HG02610 (cell line): Measurements from ENCODE around the gene CXXC1.
"Not testable (repeated sequence)": the region's sequence is repeated elsewhere in the genome, so short reads cannot be mapped to it uniquely, and the experiment has no call there.

Source experiments
- ATAC-seq: cut with Tn5 transposase; IDR thresholded peaks from one replicate; pipeline ENCODE4 v1.9.1; 2021; ENCODE audit warnings: mild to moderate bottlenecking, moderate library complexity; ENCODE audit not compliant: unreplicated experiment

Gene CXXC1

DNA sequence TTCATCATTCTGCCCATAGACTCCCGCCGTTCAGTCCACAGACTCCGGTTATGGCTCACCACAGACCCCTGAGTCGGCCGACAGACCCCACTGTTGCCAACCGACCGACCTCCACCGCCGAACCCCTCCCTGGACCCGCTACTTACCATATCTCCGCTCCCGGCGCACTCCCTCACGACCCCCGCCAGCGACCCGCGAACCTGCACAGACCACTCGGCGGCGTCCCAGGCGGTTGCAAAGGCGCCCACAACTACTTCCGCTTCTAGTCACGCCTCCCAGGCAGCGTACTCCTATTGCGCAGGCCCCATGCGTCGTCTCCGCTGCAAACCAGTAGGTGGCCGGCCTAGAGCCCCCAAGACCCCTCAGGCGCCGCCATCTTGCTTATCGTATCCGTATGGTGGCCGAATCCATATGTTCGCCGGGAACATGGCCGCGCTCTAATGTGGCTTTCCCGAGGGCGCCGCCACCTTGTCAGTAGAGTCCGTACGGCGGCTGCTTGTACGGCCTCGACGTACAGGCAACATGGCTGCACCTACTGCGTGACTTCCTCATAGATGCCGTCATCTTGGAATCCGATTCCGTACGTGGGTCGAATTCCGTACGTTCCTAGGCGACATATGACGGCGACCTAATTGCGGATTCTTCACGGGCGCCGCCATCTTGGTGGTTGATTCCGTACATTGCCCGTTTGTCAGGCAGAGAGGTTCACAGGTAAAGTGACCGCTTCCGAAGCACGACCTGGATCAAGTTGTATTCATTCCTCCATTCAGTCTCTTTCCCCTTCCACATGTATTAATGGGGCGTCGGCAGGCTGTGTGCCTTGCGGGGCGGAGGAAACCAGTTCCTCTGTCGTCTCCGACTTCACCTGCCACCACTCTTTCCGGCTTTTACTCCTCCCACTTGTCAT is at the start of gene CXXC1:
CXXC1 (minus strand) TSS at position 252 of the 907 bp plus-strand sequence; CDS start at position 149, 103 bp downstream.
- peak; percentile 93 for ATAC-seq

DNA sequence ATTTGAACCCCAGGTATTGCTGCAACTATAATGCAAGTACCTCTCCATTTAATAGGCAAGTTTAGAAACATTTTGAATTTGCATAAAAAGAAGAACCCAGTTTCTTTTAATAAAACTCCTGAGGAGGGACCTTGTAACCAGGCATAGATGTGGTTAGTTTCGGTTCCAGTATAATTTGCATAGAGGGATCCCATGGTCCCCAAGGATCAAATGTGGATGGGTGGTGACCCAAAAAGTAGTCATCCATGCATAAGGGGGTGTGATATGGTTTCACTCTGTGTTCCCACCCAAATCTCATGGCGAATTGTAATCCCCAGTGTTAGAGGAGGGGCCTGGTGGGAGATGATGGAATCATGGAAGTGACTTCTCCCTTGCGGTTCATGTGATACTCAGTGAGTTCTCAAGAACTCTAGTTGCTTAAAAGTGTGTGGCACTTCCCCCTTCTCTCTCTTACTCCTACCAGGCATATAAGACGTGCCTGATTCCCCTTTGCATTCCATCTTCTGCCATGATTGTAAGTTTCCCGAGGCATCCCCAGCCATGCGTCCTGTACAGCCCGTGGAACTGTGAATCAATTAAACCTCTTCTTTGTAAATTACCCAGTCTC is 47.2 kb upstream of the CXXC1 start:
- ATAC-seq: peak; percentile 69

DNA sequence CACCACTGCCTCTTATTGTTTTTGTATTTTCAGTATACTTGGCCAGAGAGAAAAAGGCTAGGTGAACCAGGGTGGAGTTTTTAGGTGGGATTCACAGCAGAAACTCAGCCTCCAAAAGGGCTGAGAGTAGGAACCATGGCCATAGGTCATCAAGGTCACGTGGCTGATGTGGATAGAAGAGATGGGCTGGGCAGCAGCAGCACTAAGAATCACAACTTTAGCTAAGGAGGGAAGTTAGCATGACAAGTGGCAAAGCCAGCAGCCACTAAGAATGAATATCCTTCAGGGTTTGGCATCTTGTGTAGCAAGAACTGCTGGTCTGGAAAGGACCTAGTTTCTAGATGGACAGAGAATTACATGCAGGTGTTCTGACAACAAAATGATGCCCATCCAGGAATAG is 44.2 kb upstream of the CXXC1 start:
- no peak for ATAC-seq

DNA sequence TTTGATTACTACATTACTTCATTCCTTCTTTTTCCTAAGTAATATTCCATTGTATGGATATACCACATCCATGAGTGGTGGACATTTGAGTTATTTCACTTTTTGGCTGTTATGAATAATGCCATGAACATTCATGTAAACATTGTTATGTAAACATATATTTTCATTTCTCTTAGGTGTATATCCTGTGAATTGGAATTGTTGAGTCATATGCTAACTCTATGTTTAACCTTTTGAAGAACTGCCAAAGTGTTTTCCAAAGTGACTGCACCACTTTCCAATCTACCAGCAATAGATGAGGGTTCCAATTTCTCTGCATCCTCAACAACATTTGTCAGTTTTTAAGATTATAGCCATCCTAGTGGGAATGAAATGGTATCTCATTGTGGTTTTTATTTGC is 42.7 kb upstream of the CXXC1 start:
- no peak for ATAC-seq

DNA sequence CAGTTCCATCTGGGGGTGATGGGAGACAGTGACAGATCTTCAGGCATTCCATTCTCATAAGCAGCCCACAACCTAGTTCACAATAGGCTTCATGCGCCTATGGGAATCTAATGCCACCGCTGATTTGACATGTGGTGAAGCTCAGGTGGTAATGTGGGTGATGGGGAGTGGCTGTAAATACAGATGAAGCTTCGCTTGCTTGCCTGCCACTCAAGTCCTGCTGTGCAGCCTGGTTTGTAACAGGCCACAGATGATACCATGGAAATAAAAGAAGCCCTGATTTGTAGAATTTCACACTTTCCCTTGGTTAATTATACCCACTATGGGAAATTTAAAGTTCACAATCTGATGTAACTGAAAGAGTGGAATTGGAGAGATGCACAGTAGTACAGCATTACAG is 40.5 kb upstream of the CXXC1 start:
- no peak for ATAC-seq

DNA sequence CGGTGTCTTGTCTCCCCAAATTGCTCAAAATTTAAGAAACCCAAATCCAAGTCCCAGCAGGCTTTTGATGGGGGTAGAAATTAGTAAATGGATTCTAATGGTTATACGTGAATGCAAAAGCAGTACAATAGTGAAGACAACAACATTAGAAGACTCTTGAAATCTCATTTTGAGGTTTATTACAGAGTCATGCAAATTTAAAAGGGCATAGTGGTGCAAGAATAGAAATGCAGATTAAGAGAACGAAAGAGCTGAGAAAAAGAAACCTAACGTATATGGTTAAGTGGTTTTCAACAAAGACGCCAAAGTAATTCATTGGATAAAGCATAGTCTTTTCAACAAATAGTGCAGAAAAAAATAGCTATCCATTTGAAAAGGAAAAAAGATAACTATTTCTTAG is 33.2 kb upstream of the CXXC1 start:
- peak; percentile 66 for ATAC-seq

DNA sequence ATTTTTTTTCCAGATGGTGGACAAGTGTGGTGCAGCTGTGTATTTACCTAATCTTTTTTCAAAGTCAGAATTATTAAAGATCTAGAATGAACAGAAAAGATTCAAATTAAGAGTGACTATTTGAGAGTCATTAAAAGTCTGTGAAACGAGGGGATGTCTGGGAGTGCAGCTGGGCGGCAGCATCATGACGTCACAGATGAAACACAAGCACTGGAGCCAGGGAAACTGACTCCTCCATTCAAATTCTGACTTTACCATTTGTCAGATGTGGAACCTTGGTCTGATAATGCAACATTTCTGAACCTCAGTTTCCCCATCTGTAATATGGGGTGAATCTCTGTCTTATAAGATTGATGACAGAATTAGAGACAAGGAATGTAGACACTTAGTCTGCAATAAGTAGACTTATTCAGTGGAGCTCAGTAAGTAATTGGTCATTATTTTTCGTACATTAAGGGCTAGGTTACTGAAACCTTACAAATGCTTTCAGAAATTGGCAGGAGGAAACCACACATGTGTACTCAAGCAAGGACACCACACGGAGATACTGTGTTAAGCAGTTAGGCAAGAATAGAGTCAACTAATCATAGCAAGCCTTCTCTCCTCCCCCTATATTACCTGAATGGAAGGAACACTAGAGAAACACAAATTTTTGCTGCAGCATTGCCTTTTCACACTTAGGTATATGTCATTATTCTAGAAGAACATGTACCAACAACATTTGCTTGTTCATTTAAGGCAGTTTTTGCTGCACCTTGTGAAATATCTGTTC is 27.8 kb upstream of the CXXC1 start:
- peak; percentile 79 for ATAC-seq

DNA sequence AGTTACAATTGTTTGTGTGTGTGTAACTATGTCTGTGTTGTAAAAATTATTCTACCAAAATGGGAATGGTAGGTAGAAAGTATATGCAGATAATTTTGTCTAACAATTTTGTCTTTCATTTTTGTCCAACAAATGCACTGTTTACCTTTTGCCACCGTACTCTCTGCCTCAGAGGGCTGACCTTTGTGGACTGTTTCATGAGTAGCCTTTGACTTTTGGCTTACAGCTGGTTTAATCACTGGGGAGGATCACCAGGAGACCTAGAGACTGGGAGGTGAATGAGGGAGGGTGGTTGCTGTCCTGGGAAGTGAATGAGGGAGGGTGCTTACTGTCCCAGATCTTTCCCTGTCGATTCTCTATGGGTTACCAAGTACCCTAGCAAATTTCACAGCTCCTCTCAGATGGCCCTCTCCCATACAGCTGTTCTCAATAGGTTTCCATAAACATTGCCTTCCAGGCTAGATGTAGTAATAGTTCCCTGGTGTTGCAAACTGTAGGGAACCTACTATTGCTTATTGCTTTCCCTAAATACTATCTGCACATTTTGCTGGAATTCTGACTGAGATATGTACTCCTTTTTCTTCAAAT is 26.5 kb upstream of the CXXC1 start:
- ATAC-seq: no peak

DNA sequence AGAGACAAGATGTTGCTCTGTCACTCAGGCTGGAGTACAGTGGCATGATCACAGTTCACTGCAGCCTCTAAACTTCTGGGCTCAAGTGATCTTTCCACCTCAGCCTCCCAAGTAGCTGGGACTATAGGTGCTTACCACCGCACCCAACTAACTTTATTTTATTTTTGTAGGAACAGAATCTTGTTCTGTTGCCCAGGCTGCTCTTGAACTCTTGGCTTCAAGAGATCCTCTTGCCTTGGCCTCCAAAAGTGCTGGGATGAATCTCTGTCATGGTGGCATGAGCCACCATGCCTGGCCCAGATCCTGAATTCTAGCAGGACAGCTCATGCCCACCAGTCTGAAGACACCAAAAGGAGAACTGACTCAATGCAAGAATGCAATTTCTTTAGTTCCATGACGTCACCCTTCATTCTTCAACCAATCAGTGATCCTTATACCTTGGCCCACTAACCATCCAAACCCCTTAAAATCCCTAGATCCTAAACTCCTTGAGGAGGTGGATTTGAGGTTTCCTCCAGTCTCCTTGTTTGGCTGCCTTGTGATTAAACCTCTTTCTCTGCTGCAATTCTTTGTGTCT is 25.6 kb upstream of the CXXC1 start:
- peak; percentile 27 for ATAC-seq

DNA sequence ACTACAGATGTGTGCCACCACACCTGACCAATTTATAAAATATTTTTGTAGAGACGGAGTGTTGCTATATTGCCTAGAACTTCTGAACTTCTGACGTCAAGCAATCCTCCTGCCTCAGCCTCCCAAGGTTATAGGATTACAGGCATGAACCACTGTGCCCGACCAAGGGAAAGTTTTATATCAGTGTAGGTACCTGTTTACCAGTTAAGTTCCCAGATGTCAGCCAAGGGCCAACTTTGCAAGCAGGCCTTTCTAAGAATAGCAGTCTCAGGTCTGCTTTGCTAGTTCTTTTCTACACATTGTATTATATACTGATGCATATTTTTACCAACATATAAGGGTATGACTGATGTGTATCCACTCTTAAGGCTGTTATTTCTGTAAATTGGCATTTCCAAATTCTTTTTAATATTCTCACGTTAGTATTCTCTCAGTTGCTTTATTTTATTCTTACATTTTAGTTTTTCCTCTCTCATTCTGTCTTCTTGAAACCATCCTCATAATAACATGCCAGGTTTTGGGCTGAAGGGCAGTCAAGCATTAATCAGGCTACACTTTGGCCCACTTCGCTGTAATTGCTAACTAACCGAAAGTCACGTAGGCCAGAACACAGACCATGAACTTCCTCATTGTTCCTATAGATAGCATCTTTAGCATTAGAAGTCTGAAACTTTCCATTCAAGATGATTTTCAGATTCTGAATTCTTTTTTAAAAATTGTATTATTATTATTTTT is 25.0 kb upstream of the CXXC1 start:
- ATAC-seq: peak; percentile 79

DNA sequence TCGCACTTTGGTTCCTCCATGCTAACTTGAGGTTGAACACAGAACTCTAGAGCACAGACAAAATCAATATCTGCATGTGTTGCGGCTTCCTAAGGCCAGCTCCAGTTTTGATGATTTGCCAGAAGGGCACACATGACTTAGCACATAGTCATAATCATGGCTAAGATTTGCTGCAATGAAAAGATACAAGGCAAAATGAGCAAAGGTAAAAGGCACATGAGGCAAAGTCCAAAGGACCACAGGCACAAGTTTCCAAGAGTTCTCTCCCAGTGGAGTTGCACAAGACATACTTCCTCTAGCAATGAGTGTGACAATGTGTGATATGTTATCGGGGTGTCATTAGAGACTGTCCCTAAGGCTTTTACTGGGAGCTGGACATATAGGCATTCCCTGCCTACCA is 24.2 kb upstream of the CXXC1 start:
- ATAC-seq: no peak

DNA sequence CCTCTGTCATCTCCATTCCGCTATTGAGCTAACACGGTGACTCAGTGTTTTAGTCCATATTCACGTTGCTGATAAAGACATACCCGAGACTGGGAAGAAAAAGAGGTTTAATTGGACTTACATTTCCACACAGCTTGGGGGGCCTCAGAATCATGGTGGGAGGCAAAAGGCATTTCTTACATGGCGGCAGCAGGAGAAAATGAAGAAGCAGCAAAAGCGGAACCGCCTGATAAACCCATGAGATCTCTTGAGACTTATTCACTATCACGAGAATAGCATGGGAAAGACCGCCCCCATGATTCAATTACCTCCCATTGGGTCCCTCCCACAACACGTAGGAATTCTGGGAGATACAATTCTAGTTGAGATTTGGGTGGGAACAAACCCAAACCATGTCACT is 22.6 kb upstream of the CXXC1 start:
- ATAC-seq: no peak

DNA sequence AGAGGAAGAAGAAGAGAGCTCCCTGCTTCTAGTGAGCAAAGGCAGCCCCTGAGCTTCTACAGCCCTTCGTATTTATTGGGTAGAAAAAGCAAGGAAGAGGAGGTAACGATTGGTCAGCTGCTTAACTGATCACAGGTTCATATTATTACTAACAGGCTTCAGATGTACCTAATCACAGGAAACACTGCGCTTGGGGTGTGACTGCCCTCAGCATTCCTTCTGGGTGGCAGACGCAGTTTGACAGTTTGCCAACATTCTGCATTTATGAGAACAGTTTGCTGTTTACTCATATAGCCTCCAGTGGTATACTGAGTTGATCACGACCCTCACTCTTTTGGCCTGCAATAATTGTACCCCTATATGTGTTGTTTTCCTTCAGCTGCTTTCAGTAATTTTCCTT is 21.4 kb upstream of the CXXC1 start:
- not testable (repeated sequence) for ATAC-seq

DNA sequence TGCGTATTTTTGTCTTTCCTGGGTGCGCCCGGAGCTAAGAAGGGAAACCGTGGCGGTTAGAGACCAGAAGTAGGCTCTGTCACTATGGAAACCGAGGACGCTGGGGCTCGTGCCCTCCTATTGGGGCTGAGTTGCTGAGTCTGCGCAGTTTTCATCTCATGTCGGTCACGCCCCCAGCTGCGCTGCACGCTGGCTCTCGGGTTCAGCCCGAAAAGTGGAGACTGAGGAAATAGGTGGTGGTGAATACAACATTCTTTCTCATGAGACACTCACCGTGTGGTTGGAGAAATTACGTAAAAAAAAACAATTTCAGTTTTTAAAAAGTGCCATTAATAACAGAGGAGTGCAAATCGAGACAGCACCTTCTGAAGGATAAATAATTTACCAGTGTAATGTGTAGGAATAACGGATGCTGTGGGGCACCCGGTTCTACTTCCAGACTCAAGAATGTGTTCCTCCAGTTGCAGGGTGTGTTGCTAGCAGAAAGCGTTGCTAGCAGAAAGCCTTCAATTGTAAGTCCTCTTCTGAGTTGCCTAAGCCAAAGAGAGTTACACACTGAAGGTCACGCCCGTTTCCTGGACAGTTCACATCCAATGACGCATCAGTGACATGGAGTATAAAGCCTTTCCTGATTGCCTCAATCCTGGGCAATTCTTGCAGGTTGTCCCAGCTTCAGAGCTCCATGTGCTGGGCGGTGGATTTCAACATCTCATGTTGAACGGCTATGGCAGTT is 20.4 kb upstream of the CXXC1 start:
- peak; percentile 95 for ATAC-seq

DNA sequence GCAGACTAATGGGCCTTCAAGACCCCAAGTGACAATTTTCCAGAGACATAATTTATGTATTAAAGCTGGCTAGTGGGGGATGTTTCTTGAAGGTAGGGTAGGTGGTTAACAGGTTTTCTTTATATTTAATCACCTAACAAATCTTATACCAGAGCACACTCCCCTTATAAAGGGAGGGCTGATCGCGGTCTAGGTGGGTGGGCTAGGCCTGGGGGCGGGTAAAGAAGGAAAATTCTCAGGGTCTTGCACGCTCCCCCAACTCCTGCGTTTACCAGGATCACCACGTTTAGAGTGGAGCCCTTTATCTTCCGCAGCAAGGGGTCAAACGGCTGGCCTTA is 19.9 kb upstream of the CXXC1 start:
- ATAC-seq: no peak

DNA sequence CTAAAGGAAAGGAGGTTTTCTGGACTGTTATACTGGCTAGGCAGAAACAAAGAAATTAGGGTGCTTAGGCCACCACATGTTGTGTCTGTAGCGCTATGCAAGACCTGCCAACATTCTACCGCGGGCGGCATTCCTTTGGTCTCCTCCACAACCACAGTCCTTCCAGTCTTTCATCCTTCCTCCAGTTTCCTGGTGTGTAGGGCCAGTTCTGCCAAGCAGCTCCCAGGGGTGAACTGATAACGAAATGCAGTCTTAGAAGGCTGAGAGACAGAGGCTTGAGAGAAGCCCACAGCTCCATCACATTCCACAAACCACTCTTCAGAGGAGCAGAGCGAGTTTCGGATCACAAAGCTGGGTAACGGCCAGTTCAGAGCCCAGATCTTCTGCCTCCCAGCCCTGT is 19.5 kb upstream of the CXXC1 start:
- no peak for ATAC-seq

DNA sequence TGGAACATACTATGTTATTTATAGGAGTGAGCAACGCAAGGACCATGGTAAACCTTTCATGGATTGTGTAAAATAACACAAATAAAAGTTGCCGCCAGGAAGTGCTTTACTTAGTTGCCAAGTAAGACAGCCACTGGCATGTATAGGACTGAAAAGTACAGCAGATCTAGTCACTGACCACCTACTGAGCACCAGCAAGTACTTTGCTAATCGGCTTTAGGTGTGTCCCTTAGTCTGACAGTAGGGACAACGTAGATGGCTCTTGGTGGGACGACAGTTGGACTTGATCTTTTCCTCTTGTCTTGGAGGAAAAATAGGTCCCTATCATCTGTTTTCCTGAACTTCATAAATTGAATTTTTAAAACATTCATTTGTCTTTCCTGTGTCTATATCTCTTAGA is 13.6 kb upstream of the CXXC1 start:
- ATAC-seq: no peak

DNA sequence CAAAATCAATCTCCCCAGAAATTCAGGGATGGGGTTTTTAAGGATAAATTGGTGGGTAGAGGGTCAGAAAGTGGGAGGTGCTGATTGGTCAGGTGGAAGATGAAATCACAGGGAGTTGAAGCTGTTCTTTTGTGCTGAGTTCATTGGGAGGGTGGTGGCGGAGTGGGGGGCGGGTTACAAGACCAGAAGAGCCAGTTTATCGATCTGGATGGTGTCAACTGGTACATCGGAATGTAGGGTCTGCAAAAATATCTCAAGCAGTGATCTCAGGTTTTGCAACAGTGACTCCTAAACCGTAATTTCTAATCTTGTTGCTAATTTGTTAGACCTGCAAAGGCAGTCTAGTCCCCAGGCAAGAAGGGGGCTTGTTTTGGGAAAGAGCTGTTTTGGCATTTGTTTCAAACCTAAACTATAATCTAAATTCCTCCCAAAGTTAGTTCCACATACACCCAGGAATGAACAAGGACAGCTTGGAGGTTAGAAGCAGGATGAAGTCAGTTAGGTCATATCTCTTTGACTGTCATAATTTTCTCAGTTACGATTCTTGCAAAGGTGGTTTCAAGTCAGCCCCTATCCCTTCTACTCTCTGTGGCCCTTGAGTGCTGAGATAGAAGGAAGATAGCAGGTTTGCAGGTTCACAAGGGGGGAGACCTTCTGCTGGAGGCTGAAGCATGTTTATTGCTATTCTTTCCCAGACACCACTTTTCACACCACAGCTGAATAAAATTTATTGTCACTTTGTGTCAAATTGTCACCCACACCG is 12.3 kb upstream of the CXXC1 start:
- no peak for ATAC-seq
